WI38 (cell line): ENCODE measurements around the gene MINDY2.
"Not testable (repeated sequence)": the region's sequence is repeated elsewhere in the genome, so short reads cannot be mapped to it uniquely, and the experiment has no call there.

ENCODE experiments used
- H3K4me3 ChIP-seq: 2 replicates; pipeline ENCODE4 v1.5.1; 2011; ENCODE audit warnings: low read depth, mild to moderate bottlenecking, control low read depth, low read length
- CTCF ChIP-seq: IDR thresholded peaks from 2 replicates; pipeline ENCODE4 v1.5.1; 2012; ENCODE audit warnings: low read depth, mild to moderate bottlenecking, control low read depth, low read length

MINDY2 gene

GRCh38 chr15:58779554-58779953 is 8.5 kb downstream of the MINDY2 start:
- no peak overlapping the region for H3K4me3 ChIP-seq
- TF ChIP-seq CTCF, result no peak

- no peak overlapping the region for H3K4me3 ChIP-seq
- TF ChIP-seq CTCF, result no peak
Measured at GRCh38 chr15:58785355-58785754, 14.3 kb downstream of the MINDY2 start.

GRCh38 chr15:58788056-58788710 is 17.1 kb downstream of the MINDY2 start:
- no peak for TF ChIP-seq CTCF
- H3K4me3 ChIP-seq, result no peak overlapping the region

- no peak for TF ChIP-seq CTCF
- H3K4me3 ChIP-seq, result no peak overlapping the region
Measured at GRCh38 chr15:58793862-58794261, 22.8 kb downstream of the MINDY2 start.

GRCh38 chr15:58795825-58796224 is 24.7 kb downstream of the MINDY2 start:
- no peak overlapping the region for H3K4me3 ChIP-seq
- TF ChIP-seq CTCF, result no peak

- no peak overlapping the region for H3K4me3 ChIP-seq
- TF ChIP-seq CTCF, result no peak
Measured at GRCh38 chr15:58797505-58797904, 26.4 kb downstream of the MINDY2 start.

GRCh38 chr15:58805095-58805494 is 34.0 kb downstream of the MINDY2 start:
- H3K4me3 ChIP-seq, result no peak overlapping the region
- no peak for TF ChIP-seq CTCF

- not testable (repeated sequence) for H3K4me3 ChIP-seq
Measured at GRCh38 chr15:58823267-58823666, 52.2 kb downstream of the MINDY2 start.
